Measurements from ENCODE around the gene RNF43.

The RNF43 gene

DNA sequence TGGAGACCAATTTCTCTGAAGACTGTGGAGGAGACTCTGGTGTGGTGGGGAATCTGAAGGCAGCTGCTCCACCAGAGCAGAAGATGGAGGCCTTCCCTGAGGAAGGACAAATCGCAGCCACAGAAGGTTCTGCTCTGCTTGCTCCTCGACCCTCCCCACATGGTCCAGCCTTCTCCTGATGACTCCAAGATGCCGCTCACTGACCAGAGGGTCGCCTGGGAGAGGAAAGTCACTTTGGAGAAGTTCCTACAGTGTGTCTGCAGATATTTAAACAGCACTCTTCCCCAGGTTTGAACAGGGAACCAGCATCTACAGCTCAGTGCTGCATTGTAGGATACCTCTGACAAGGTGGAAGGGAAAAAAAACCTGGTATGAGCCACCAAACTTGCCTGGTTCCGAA is 44.3 kb downstream of the RNF43 start:
- Histone ChIP-seq H3K9me3 (ENCODE audit: control insufficient read depth, insufficient read depth, low read depth, low read length) (no peaks in the 10 kb centered on the region), H3K9ac (ENCODE audit: low read length) (no peak overlapping the region), H3K27me3 (ENCODE audit: control insufficient read depth, insufficient read depth, low read length) (no peaks in the 10 kb centered on the region), H3K4me1 (ENCODE audit: control insufficient read depth, insufficient read depth, low read length) (peaks cover 27% of the 10 kb centered on the region), H3K27ac (ENCODE audit: low read depth, low read length) (no peak overlapping the region), H3K36me3 (ENCODE audit: control insufficient read depth, insufficient read depth, low read length) (peaks cover 2% of the 10 kb centered on the region; the same call in 1 of the 2 replicates), H3K4me3 (ENCODE audit: low read depth, low read length) (no peak overlapping the region)

DNA sequence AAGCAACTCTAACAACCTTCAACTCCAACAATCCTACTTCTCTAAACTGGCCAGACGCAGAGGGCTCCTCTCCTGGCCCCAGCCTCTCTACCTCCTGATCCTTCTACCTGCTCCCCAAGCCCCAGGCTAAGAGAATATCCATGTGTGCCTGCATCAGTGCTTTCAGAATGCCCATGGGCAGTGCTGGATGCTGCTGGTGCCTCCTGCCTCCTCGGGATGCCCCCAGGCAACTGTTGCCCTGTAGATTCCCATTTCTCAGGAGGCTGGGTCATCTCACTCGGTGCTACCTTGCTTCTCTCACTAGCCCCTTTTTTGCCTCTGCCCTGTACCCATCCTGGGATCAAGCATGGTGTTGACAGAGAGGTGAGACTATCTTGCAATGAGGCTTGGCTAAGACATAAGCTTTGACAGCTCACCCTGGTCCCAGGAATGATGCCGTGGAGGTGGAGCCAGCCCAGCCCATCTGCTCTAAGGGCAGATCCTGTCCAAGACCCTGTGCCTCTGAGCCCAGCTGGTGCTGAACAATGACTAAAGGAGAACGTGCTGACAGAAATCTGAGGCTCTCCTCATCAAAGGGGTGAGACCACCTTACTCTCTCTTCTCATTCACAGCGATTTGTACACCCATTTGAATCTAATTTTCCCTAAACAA is 45.9 kb downstream of the RNF43 start:
- H3K27ac ChIP-seq (ENCODE audit: low read depth, low read length): no peak overlapping the region
- no peak overlapping the region for H3K4me3 ChIP-seq (ENCODE audit: low read depth, low read length)
- H3K36me3 ChIP-seq (ENCODE audit: control insufficient read depth, insufficient read depth, low read length): peaks cover 2% of the 10 kb centered on the region; the same call in 1 of the 2 replicates
- no peaks in the 10 kb centered on the region for H3K9me3 ChIP-seq (ENCODE audit: control insufficient read depth, insufficient read depth, low read depth, low read length)
- H3K9ac ChIP-seq (ENCODE audit: low read length): no peak overlapping the region
- H3K27me3 ChIP-seq (ENCODE audit: control insufficient read depth, insufficient read depth, low read length): no peaks in the 10 kb centered on the region
- peaks cover 14% of the 10 kb centered on the region for H3K4me1 ChIP-seq (ENCODE audit: control insufficient read depth, insufficient read depth, low read length)

DNA sequence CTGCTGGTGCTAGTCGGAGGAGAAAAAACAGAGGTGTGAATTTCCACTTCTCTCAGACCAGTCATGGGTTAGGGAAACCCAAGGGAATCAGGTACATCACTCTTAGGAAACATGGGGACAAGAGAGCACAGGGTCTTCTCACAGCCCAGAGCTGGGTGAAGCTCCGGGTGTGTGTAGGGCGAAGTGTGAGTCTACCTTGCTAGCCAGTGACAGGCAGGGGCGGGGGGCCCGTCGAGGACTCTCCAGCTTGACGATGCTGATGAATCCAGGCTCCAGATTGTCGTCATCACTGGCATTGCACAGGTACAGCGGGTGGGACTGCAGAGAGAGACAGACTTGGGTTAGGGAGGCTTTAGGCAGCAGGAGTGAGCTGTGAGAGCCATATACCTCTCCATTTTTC is 46.6 kb downstream of the RNF43 start:
- Histone ChIP-seq H3K4me3 (ENCODE audit: low read depth, low read length) (no peak overlapping the region), H3K27me3 (ENCODE audit: control insufficient read depth, insufficient read depth, low read length) (no peaks in the 10 kb centered on the region), H3K36me3 (ENCODE audit: control insufficient read depth, insufficient read depth, low read length) (peaks cover 2% of the 10 kb centered on the region; the same call in 1 of the 2 replicates), H3K4me1 (ENCODE audit: control insufficient read depth, insufficient read depth, low read length) (peaks cover 14% of the 10 kb centered on the region), H3K27ac (ENCODE audit: low read depth, low read length) (no peak overlapping the region), H3K9me3 (ENCODE audit: control insufficient read depth, insufficient read depth, low read depth, low read length) (no peaks in the 10 kb centered on the region), H3K9ac (ENCODE audit: low read length) (no peak overlapping the region)

DNA sequence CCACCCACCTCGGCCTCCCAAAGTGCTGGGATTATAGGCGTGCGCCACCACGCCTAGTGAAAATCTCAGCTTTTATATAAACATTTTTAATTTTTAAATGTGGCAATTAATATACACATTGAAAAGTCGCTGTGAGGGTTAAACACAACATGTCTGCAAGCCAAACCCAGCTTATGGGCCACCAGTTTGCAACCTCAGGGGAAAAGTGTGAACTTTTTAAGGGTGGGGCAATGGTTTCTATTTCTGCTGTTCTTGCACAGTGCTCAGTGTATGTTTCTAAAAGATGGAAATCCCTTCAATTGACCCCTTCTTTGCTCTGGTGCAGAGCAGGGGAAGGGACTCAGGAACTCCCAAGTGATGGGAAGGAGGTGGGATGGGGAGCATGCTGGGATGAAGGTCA is 47.0 kb downstream of the RNF43 start:
- no peak overlapping the region for H3K27ac ChIP-seq (ENCODE audit: low read depth, low read length)
- H3K27me3 ChIP-seq (ENCODE audit: control insufficient read depth, insufficient read depth, low read length): no peaks in the 10 kb centered on the region
- no peaks in the 10 kb centered on the region for H3K9me3 ChIP-seq (ENCODE audit: control insufficient read depth, insufficient read depth, low read depth, low read length)
- peaks cover 2% of the 10 kb centered on the region; the same call in 1 of the 2 replicates for H3K36me3 ChIP-seq (ENCODE audit: control insufficient read depth, insufficient read depth, low read length)
- no peak overlapping the region for H3K9ac ChIP-seq (ENCODE audit: low read length)
- H3K4me3 ChIP-seq (ENCODE audit: low read depth, low read length): no peak overlapping the region
- H3K4me1 ChIP-seq (ENCODE audit: control insufficient read depth, insufficient read depth, low read length): peaks cover 13% of the 10 kb centered on the region; the same call in 1 of the 2 replicates

DNA sequence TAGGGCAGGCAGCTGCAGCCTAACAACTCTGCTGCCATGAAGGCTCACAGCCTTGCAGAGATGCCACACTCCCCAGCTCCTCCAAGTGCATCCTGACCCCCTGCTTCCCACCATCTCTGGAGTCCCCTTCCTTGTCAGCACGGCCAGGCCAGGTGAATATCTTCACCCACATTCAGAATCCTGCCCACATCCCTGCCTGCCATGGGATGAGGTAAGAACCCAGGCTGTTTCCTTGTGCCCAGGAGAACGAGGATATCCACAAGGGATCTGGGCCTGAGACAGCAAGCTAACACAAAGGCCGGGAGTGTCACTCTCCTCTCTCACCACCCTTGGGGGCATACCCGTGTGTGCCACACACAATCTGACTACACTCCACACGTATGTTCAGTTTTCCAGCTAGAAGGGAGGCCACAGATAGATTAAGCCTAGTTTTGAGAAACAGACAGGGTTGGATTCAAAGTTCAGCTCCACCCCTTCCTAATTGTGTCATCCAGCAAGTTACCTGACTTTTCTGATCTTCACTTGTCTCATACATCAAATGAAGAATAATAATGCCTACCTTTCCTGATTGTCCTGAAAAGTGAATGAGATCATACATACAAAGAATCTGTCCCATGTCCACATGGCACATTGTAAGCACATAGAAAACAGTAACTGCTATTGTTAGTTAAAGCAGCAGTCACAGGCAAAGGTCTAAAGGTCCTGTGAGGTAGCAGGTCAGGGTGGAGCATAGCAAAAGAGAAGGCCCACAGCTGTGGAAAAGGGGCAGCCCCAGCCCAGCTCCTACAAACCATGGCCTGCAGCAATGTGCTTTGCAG is 47.9 kb downstream of the RNF43 start:
- no peak overlapping the region for H3K4me3 ChIP-seq (ENCODE audit: low read depth, low read length)
- peaks cover 20% of the 10 kb centered on the region; the same call in 1 of the 2 replicates for H3K4me1 ChIP-seq (ENCODE audit: control insufficient read depth, insufficient read depth, low read length)
- H3K27me3 ChIP-seq (ENCODE audit: control insufficient read depth, insufficient read depth, low read length): no peaks in the 10 kb centered on the region
- no peak overlapping the region for H3K9ac ChIP-seq (ENCODE audit: low read length)
- H3K36me3 ChIP-seq (ENCODE audit: control insufficient read depth, insufficient read depth, low read length): peaks cover 2% of the 10 kb centered on the region; the same call in 1 of the 2 replicates
- no peak overlapping the region for H3K27ac ChIP-seq (ENCODE audit: low read depth, low read length)
- H3K9me3 ChIP-seq (ENCODE audit: control insufficient read depth, insufficient read depth, low read depth, low read length): no peaks in the 10 kb centered on the region

DNA sequence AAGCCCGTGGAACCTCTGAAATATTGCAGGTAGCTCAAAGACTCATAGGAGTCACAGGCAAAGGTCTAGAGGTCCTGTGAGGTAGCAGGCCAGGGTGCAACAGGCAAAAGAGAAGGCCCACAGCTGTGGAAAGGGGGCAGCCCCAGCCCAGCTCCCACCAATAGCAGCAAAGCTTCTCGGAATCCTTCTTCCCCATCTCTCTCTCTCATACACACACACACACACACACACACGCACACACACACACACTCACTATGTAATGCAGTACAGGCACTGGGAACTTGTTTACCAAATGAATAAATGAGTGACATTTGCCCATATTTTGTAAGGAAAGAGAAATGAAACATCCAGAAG is 48.5 kb downstream of the RNF43 start:
- H3K27ac ChIP-seq (ENCODE audit: low read depth, low read length): no peak overlapping the region
- no peaks in the 10 kb centered on the region for H3K9me3 ChIP-seq (ENCODE audit: control insufficient read depth, insufficient read depth, low read depth, low read length)
- peaks cover 26% of the 10 kb centered on the region; the same call in 1 of the 2 replicates for H3K4me1 ChIP-seq (ENCODE audit: control insufficient read depth, insufficient read depth, low read length)
- no peaks in the 10 kb centered on the region for H3K27me3 ChIP-seq (ENCODE audit: control insufficient read depth, insufficient read depth, low read length)
- H3K36me3 ChIP-seq (ENCODE audit: control insufficient read depth, insufficient read depth, low read length): peaks cover 2% of the 10 kb centered on the region; the same call in 1 of the 2 replicates
- no peak overlapping the region for H3K9ac ChIP-seq (ENCODE audit: low read length)
- no peak overlapping the region for H3K4me3 ChIP-seq (ENCODE audit: low read depth, low read length)

Measured in HUES6 (cell line).